Measurements from ENCODE around the gene ECI2.

GRCh38 chr6:4107873-4108272, 27.5 kb downstream of the ECI2 start:
- TF ChIP-seq CTCF (IDR thresholded peaks at IDR 0.05) (no peak), POLR2A (IDR thresholded peaks at IDR 0.05) (no peak)
